Measurements from ENCODE around the gene MAP2K7. TPM values are rescaled to one million over a fixed set of nuclear protein-coding genes. Genes with fewer than 3 reads are reported as not detected.
"Not testable (repeated sequence)": the region's sequence is repeated elsewhere in the genome, so short reads cannot be mapped to it uniquely, and the experiment has no call there.

The MAP2K7 gene
- total RNA-seq (10 to 100 TPM; 35.9 to 38.3 TPM), polyA plus RNA-seq (2.0 TPM)

GRCh38 chr19:7903244-7904073 is at the start of gene MAP2K7:
Gene MAP2K7 (plus strand): TSS chr19:7903877. CDS start chr19:7903945, 68 bp downstream.
- no peaks in the 10 kb centered on the region for H3K36me3 ChIP-seq (ENCODE audit: insufficient read depth, low read length)
- POLR2A ChIA-PET, result interaction anchor here (1.0 to 1.6 kb wide), 5 partner anchors 14 to 223 kb away, joined by 3 to 31 read pairs (median 11); partner anchors contain the start of genes SNAPC2, TIMM44 and TRAPPC5
- Mint-ChIP-seq H3K27me3 (peaks cover 0 to 18% of the 10 kb centered on the region in 2 donors), H3K9me3 (peaks cover 0 to 3% (median 2%) of the 10 kb centered on the region in 5 donors), H3K36me3 (peaks cover 0 to 25% (median 0%) of the 10 kb centered on the region in 3 donors), H3K4me3 (peak within 1 kb of the TSS; percentile 85 to 98 (median 89)), H3K4me1 (peaks cover 22 to 42% (median 28%) of the 10 kb centered on the region in 3 donors), H3K27ac (peak within 1 kb of the TSS; percentile 94 to 100 (median 98))
- no peaks in the 10 kb centered on the region for H3K27me3 ChIP-seq (ENCODE audit: insufficient read depth, low read length, poor library complexity, severe bottlenecking)
- peak within 1 kb of the TSS; percentile 86 for H3K4me3 ChIP-seq (ENCODE audit: low read length)
- CTCF ChIA-PET, result interaction anchor here (0.6 to 1.3 kb wide), 8 partner anchors 12 to 34 kb away, joined by 3 to 12 read pairs (median 4); partner anchors contain the start of gene SNAPC2
- no peaks in the 10 kb centered on the region for H3K9me3 ChIP-seq (ENCODE audit: low read length)
- peak; percentile 100 for DNase-seq
- H3K4me1 ChIP-seq (ENCODE audit: insufficient read depth, low read length), result peaks cover 35% of the 10 kb centered on the region
- H3K27ac ChIP-seq (ENCODE audit: low read depth, low read length), result peak within 1 kb of the TSS; percentile 89

DNA sequence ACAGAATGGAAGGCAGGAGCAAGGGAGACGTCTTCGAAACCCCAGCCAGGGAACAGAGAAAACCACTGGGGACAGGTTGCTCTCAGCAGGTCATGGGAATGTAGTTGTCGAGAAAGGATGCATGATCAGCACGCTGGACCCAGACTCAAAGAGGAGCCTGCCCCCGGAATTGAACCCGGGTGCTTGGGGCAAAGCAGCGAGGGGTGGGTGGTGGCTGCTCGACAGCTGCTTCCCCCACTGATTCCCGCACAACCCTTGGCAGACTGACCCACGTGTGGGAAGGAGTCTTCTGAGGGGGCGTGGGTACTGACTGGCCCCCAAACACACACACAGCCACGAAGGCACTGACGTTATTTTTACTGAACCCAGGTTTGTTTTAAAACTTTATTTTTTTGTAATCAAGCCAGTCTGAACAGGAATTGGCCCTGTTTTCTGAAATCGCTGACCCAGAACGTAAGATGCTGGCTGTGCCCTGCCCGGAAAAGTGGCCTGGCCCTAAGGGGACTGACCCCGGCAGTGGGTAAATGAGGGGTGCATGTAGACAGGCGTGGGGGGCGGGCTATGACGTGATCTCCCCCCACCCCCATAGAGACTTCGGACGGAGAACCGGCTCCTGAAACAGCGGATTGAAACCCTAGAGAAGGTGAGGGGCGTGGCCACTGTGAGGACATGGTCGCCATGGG is 48.1 kb upstream of the MAP2K7 start:
- peaks cover under 1% of the 10 kb centered on the region for H3K27me3 ChIP-seq (ENCODE audit: insufficient read depth, low read length, poor library complexity, severe bottlenecking)
- ChIA-PET CTCF (no interaction called here), POLR2A (no interaction called here)
- no peak for DNase-seq
- Mint-ChIP-seq H3K4me3 (no peak overlapping the region), H3K27ac (no peak overlapping the region), H3K36me3 (no peaks in the 10 kb centered on the region), H3K4me1 (peaks cover 0 to 7% (median 0%) of the 10 kb centered on the region in 3 donors), H3K9me3 (no peaks in the 10 kb centered on the region), H3K27me3 (peaks cover 4 to 20% of the 10 kb centered on the region in 2 donors)
- no peaks in the 10 kb centered on the region for H3K9me3 ChIP-seq (ENCODE audit: low read length)
- no peak overlapping the region for H3K27ac ChIP-seq (ENCODE audit: low read depth, low read length)
- peaks cover 9% of the 10 kb centered on the region for H3K4me1 ChIP-seq (ENCODE audit: insufficient read depth, low read length)
- H3K4me3 ChIP-seq (ENCODE audit: low read length), result no peak overlapping the region
- H3K36me3 ChIP-seq (ENCODE audit: insufficient read depth, low read length), result no peaks in the 10 kb centered on the region

GRCh38 chr19:7856109-7856591 is 47.5 kb upstream of the MAP2K7 start:
- Mint-ChIP-seq H3K36me3 (no peaks in the 10 kb centered on the region), H3K4me1 (peaks cover 0 to 11% (median 0%) of the 10 kb centered on the region in 3 donors), H3K27me3 (peaks cover 7 to 24% of the 10 kb centered on the region in 2 donors), H3K4me3 (no peak overlapping the region), H3K27ac (no peak overlapping the region), H3K9me3 (no peaks in the 10 kb centered on the region)
- Histone ChIP-seq H3K27me3 (ENCODE audit: insufficient read depth, low read length, poor library complexity, severe bottlenecking) (peaks cover 6% of the 10 kb centered on the region), H3K27ac (ENCODE audit: low read depth, low read length) (no peak overlapping the region), H3K9me3 (ENCODE audit: low read length) (no peaks in the 10 kb centered on the region), H3K4me3 (ENCODE audit: low read length) (no peak overlapping the region), H3K4me1 (ENCODE audit: insufficient read depth, low read length) (peaks cover 11% of the 10 kb centered on the region), H3K36me3 (ENCODE audit: insufficient read depth, low read length) (no peaks in the 10 kb centered on the region)
- ChIA-PET POLR2A (no interaction called here), CTCF (interaction anchor here (3.2 kb wide), 1 partner anchor 13 kb away, joined by 17 read pairs; no protein-coding TSS in a partner anchor)
- no peak for DNase-seq

GRCh38 chr19:7856679-7857663 is 46.7 kb upstream of the MAP2K7 start:
- Histone ChIP-seq H3K27ac (ENCODE audit: low read depth, low read length) (no peak overlapping the region), H3K36me3 (ENCODE audit: insufficient read depth, low read length) (no peaks in the 10 kb centered on the region), H3K4me1 (ENCODE audit: insufficient read depth, low read length) (peaks cover 19% of the 10 kb centered on the region), H3K4me3 (ENCODE audit: low read length) (no peak overlapping the region), H3K27me3 (ENCODE audit: insufficient read depth, low read length, poor library complexity, severe bottlenecking) (peaks cover 12% of the 10 kb centered on the region), H3K9me3 (ENCODE audit: low read length) (no peaks in the 10 kb centered on the region)
- H3K36me3 Mint-ChIP-seq, result no peaks in the 10 kb centered on the region
- ChIA-PET CTCF (interaction anchor here (0.9 to 3.2 kb wide), 2 partner anchors 12 to 72 kb away, joined by 3 to 17 read pairs; no protein-coding TSS in a partner anchor), POLR2A (no interaction called here)
- DNase-seq, result no peak
- no peak overlapping the region for H3K27ac Mint-ChIP-seq
- H3K27me3 Mint-ChIP-seq, result peaks cover 13 to 29% of the 10 kb centered on the region in 2 donors
- H3K4me1 Mint-ChIP-seq, result peaks cover 0 to 19% (median 4%) of the 10 kb centered on the region in 3 donors
- no peaks in the 10 kb centered on the region for H3K9me3 Mint-ChIP-seq
- H3K4me3 Mint-ChIP-seq, result no peak overlapping the region

GRCh38 chr19:7857727-7858108 is 46.0 kb upstream of the MAP2K7 start:
- ChIA-PET POLR2A (no interaction called here), CTCF (interaction anchor here (0.9 to 3.2 kb wide), 2 partner anchors 11 to 71 kb away, joined by 3 to 17 read pairs; no protein-coding TSS in a partner anchor)
- H3K27ac ChIP-seq (ENCODE audit: low read depth, low read length), result no peak overlapping the region
- H3K36me3 ChIP-seq (ENCODE audit: insufficient read depth, low read length), result no peaks in the 10 kb centered on the region
- peaks cover 12% of the 10 kb centered on the region for H3K27me3 ChIP-seq (ENCODE audit: insufficient read depth, low read length, poor library complexity, severe bottlenecking)
- DNase-seq, result no peak
- H3K4me1 ChIP-seq (ENCODE audit: insufficient read depth, low read length), result peaks cover 23% of the 10 kb centered on the region
- H3K4me1 Mint-ChIP-seq, result peaks cover 0 to 23% (median 6%) of the 10 kb centered on the region in 3 donors
- H3K36me3 Mint-ChIP-seq, result no peaks in the 10 kb centered on the region
- no peaks in the 10 kb centered on the region for H3K9me3 Mint-ChIP-seq
- H3K27me3 Mint-ChIP-seq, result peaks cover 13 to 33% of the 10 kb centered on the region in 2 donors
- no peak overlapping the region for H3K27ac Mint-ChIP-seq
- no peak overlapping the region for H3K4me3 ChIP-seq (ENCODE audit: low read length)
- H3K4me3 Mint-ChIP-seq, result no peak overlapping the region
- no peaks in the 10 kb centered on the region for H3K9me3 ChIP-seq (ENCODE audit: low read length)

- no peak for DNase-seq
- Histone ChIP-seq H3K9me3 (ENCODE audit: low read length) (no peaks in the 10 kb centered on the region), H3K27me3 (ENCODE audit: insufficient read depth, low read length, poor library complexity, severe bottlenecking) (peaks cover 12% of the 10 kb centered on the region), H3K36me3 (ENCODE audit: insufficient read depth, low read length) (no peaks in the 10 kb centered on the region), H3K27ac (ENCODE audit: low read depth, low read length) (peak overlapping the region; percentile 20), H3K4me1 (ENCODE audit: insufficient read depth, low read length) (peaks cover 18% of the 10 kb centered on the region), H3K4me3 (ENCODE audit: low read length) (no peak overlapping the region)
- ChIA-PET POLR2A (no interaction called here), CTCF (interaction anchor here (0.9 to 3.2 kb wide), 2 partner anchors 11 to 71 kb away, joined by 3 to 17 read pairs; no protein-coding TSS in a partner anchor)
- Mint-ChIP-seq H3K4me1 (peaks cover 0 to 18% (median 6%) of the 10 kb centered on the region in 3 donors), H3K4me3 (no peak overlapping the region), H3K36me3 (no peaks in the 10 kb centered on the region), H3K9me3 (no peaks in the 10 kb centered on the region), H3K27me3 (peaks cover 13 to 33% of the 10 kb centered on the region in 2 donors), H3K27ac (no peak overlapping the region)
These were observed 45.4 kb upstream of the MAP2K7 start for GRCh38 chr19:7858109-7858770.

- not testable (repeated sequence) for H3K36me3 ChIP-seq (ENCODE audit: insufficient read depth, low read length); H3K4me3 ChIP-seq (ENCODE audit: low read length); H3K36me3 Mint-ChIP-seq; H3K9me3 ChIP-seq (ENCODE audit: low read length); DNase-seq; H3K27ac Mint-ChIP-seq; H3K27ac ChIP-seq (ENCODE audit: low read depth, low read length); H3K4me3 Mint-ChIP-seq; H3K9me3 Mint-ChIP-seq
- peaks cover 14% of the 10 kb centered on the region for H3K4me1 ChIP-seq (ENCODE audit: insufficient read depth, low read length)
- ChIA-PET POLR2A (interaction anchor here (1.4 kb wide), 1 partner anchor 10 kb away, joined by 6 read pairs; no protein-coding TSS in a partner anchor), CTCF (interaction anchor here (3.2 kb wide), 1 partner anchor 10 kb away, joined by 17 read pairs; no protein-coding TSS in a partner anchor)
- peaks cover 13 to 33% of the 10 kb centered on the region in 2 donors for H3K27me3 Mint-ChIP-seq
- H3K4me1 Mint-ChIP-seq, result peaks cover 0 to 19% (median 6%) of the 10 kb centered on the region in 3 donors
- peaks cover 12% of the 10 kb centered on the region for H3K27me3 ChIP-seq (ENCODE audit: insufficient read depth, low read length, poor library complexity, severe bottlenecking)
These were observed 44.6 kb upstream of the MAP2K7 start for GRCh38 chr19:7859087-7859486.

Measured in CD8-positive, alpha-beta memory T cell (primary cell).